ENCODE measurements around the gene PI4KA.

The PI4KA gene

GRCh38 chr22:20782596-20783299, 75.9 kb downstream of the PI4KA start:
- ChIA-PET POLR2A (no interaction called here), CTCF (interaction anchor here (0.7 to 5.1 kb wide), 19 partner anchors 10 to 216 kb away, joined by 3 to 57 read pairs (median 6); partner anchors contain the start of gene SERPIND1)
- H3K4me3 ChIP-seq (ENCODE audit: low read depth, low read length) = no peak overlapping the region
- TF ChIP-seq, protein P1, sequence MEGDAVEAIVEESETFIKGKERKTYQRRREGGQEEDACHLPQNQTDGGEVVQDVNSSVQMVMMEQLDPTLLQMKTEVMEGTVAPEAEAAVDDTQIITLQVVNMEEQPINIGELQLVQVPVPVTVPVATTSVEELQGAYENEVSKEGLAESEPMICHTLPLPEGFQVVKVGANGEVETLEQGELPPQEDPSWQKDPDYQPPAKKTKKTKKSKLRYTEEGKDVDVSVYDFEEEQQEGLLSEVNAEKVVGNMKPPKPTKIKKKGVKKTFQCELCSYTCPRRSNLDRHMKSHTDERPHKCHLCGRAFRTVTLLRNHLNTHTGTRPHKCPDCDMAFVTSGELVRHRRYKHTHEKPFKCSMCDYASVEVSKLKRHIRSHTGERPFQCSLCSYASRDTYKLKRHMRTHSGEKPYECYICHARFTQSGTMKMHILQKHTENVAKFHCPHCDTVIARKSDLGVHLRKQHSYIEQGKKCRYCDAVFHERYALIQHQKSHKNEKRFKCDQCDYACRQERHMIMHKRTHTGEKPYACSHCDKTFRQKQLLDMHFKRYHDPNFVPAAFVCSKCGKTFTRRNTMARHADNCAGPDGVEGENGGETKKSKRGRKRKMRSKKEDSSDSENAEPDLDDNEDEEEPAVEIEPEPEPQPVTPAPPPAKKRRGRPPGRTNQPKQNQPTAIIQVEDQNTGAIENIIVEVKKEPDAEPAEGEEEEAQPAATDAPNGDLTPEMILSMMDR (IDR thresholded peaks at IDR 0.05; ENCODE audit: insufficient read depth, low read length, missing control alignments) = no peak
- DNase-seq (ENCODE audit: low read depth, low spot score) = no peak

DNA sequence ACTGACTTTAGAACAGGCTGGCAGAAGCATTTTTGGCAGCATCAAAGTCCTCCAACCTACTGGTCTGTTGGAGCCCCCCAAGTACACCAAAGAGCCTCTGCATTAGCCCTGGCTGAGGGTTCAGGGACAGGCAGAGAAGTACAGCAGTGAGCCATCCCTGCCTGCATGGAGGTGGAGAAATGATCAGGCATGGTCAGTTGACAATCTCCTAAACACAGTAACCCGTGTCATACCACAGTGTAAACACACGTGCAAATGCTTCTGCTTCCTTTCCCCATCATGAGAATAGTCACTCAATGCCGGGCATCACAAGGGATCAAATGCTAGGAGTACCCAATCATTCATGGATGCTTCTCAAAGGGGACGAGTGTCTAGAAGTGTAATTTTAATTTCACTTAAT, 76.5 kb downstream of the PI4KA start:
- H3K4me3 ChIP-seq (ENCODE audit: low read depth, low read length) = no peak overlapping the region
- TF ChIP-seq, protein P1 (IDR thresholded peaks at IDR 0.05; ENCODE audit: insufficient read depth, low read length, missing control alignments) = no peak
- DNase-seq (ENCODE audit: low read depth, low spot score) = no peak
- POLR2A ChIA-PET = no interaction called here
- CTCF ChIA-PET = interaction anchor here (2.1 to 5.1 kb wide), 4 partner anchors 9 to 25 kb away, joined by 5 to 57 read pairs (median 23); partner anchors contain the start of gene SERPIND1

- no peak overlapping the region for H3K4me3 ChIP-seq (ENCODE audit: low read depth, low read length)
- CTCF ChIA-PET = interaction anchor here (1.2 to 5.1 kb wide), 4 partner anchors 9 to 17 kb away, joined by 3 to 57 read pairs (median 19); partner anchors contain the start of gene SERPIND1
- TF ChIP-seq, protein P1 (IDR thresholded peaks at IDR 0.05; ENCODE audit: insufficient read depth, low read length, missing control alignments) = no peak
- POLR2A ChIA-PET = no interaction called here
- DNase-seq (ENCODE audit: low read depth, low spot score) = no peak
Observed at GRCh38 chr22:20781272-20781990, 77.2 kb downstream of the PI4KA start.

- no peak overlapping the region for H3K4me3 ChIP-seq (ENCODE audit: low read depth, low read length)
- POLR2A ChIA-PET = no interaction called here
- TF ChIP-seq, protein P1 (IDR thresholded peaks at IDR 0.05; ENCODE audit: insufficient read depth, low read length, missing control alignments) = no peak
- no peak for DNase-seq (ENCODE audit: low read depth, low spot score)
- CTCF ChIA-PET = interaction anchor here (5.1 kb wide), 1 partner anchor 14 kb away, joined by 57 read pairs; no protein-coding TSS in a partner anchor
Observed at GRCh38 chr22:20779818-20780158, 78.8 kb downstream of the PI4KA start.

DNA sequence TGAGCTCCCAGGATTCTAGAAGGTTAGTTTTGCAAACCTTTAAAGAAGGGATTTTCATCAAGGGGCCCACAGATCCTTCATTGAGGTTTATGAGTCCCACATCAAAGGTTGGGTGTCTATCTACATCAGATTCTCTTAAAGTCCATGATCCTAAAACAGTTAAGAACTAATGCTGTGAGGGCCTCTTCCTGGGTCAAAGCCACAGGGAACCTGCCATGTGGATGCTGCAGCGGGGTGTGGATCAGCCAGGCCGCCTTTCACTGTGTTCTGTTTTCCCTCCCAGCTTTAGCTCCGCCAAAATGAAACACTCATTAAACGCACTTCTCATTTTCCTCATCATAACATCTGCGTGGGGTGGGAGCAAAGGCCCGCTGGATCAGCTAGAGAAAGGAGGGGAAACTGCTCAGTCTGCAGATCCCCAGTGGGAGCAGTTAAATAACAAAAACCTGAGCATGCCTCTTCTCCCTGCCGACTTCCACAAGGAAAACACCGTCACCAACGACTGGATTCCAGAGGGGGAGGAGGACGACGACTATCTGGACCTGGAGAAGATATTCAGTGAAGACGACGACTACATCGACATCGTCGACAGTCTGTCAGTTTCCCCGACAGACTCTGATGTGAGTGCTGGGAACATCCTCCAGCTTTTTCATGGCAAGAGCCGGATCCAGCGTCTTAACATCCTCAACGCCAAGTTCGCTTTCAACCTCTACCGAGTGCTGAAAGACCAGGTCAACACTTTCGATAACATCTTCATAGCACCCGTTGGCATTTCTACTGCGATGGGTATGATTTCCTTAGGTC, 79.4 kb downstream of the PI4KA start:
- H3K4me3 ChIP-seq (ENCODE audit: low read depth, low read length) = no peak overlapping the region
- ChIA-PET POLR2A (no interaction called here), CTCF (interaction anchor here (1.3 kb wide), 1 partner anchor 215 kb away, joined by 3 read pairs; no protein-coding TSS in a partner anchor)
- DNase-seq (ENCODE audit: low read depth, low spot score) = no peak
- TF ChIP-seq, protein P1 (IDR thresholded peaks at IDR 0.05; ENCODE audit: insufficient read depth, low read length, missing control alignments) = no peak
